NCI-H146 (cell line): ENCODE measurements around the gene THAP7.

Experiments
- DNase-seq: peaks from one replicate; lab custom pipeline; 2025; lab: John Stamatoyannopoulos, UW

Gene THAP7

GRCh38 chr22:20993304-20994127, 8.4 kb downstream of the THAP7 start:
- DNase-seq, result no peak

GRCh38 chr22:20992456-20993303, 9.2 kb downstream of the THAP7 start:
- DNase-seq, result no peak

GRCh38 chr22:20992056-20992442, 9.9 kb downstream of the THAP7 start:
- no peak for DNase-seq

GRCh38 chr22:20991252-20992055, 10.5 kb downstream of the THAP7 start:
- no peak for DNase-seq

- DNase-seq, result no peak
These were observed 11.4 kb downstream of the THAP7 start for GRCh38 chr22:20990184-20991180.

- no peak for DNase-seq
These were observed 12.4 kb downstream of the THAP7 start for GRCh38 chr22:20989323-20990138.

- DNase-seq, result no peak
These were observed 13.2 kb downstream of the THAP7 start for GRCh38 chr22:20988573-20989322.

- DNase-seq, result no peak
These were observed 14.5 kb downstream of the THAP7 start for GRCh38 chr22:20987375-20987774.

GRCh38 chr22:20986365-20986764, 15.6 kb downstream of the THAP7 start:
- DNase-seq, result no peak

- no peak for DNase-seq
These were observed 16.2 kb downstream of the THAP7 start for GRCh38 chr22:20985720-20986119.

- DNase-seq, result no peak
These were observed 18.7 kb downstream of the THAP7 start for GRCh38 chr22:20983081-20983771.

- no peak for DNase-seq
These were observed 19.4 kb downstream of the THAP7 start for GRCh38 chr22:20982563-20982882.

- peak; percentile 62 for DNase-seq
These were observed 19.9 kb downstream of the THAP7 start, which contains the start of gene LZTR1 for GRCh38 chr22:20981787-20982562. Gene LZTR1 (plus strand): TSS chr22:20982297. CDS start chr22:20982372, 75 bp downstream.

GRCh38 chr22:20980938-20981722, 20.8 kb downstream of the THAP7 start:
- no peak for DNase-seq

- no peak for DNase-seq
These were observed 21.4 kb downstream of the THAP7 start for GRCh38 chr22:20980523-20980922.

- peak; percentile 27 for DNase-seq
These were observed 21.9 kb downstream of the THAP7 start for GRCh38 chr22:20979940-20980453.

GRCh38 chr22:20979243-20979809, 22.6 kb downstream of the THAP7 start:
- DNase-seq, result peak; percentile 96
